Testis (tissue), 3 donors: ENCODE results near the gene RGS21. TPM values are rescaled to one million over a fixed set of nuclear protein-coding genes. Genes with fewer than 3 reads are reported as not detected.
"Not testable (repeated sequence)": the region's sequence is repeated elsewhere in the genome, so short reads cannot be mapped to it uniquely, and the experiment has no call there.

Experiments
- DNase-seq: peaks from one replicate; pipeline ENCODE4 v3.0.0-alpha.2; 2019
- H3K27ac ChIP-seq, 2 donors: fragments of 200-600 bp; sonication (generic); one replicate each; pipeline ENCODE4 v1.5.1; 2019
- H3K27me3 ChIP-seq: fragments of 200-600 bp; sonication (generic); one replicate; pipeline ENCODE4 v1.5.1; 2019
- H3K36me3 ChIP-seq: fragments of 200-600 bp; sonication (generic); one replicate; pipeline ENCODE4 v1.5.1; 2017; ENCODE audit warnings: low read depth; ENCODE audit errors: missing control alignments
- H3K4me1 ChIP-seq: fragments of 200-600 bp; sonication (generic); one replicate; pipeline ENCODE4 v1.5.1; 2019
- H3K4me3 ChIP-seq, 2 donors: fragments of 200-600 bp; sonication (generic); one replicate each; pipeline ENCODE4 v1.5.1; 2017 to 2019
- H3K9me3 ChIP-seq: fragments of 200-600 bp; sonication (generic); one replicate; pipeline ENCODE4 v1.5.1; 2017
- CTCF ChIP-seq, 3 experiments: fragments of 450-650 bp in 2 of 3; fragments of 200-600 bp in 1 of 3; sonication (generic) in 1 of 3; IDR thresholded peaks; one replicate each; pipeline ENCODE4 v1.5.1; 2016 to 2019; ENCODE audit warnings: antibody characterized with exemption in 3 of 3, mild to moderate bottlenecking in 2 of 3, moderate library complexity in 1 of 3
- POLR2A ChIP-seq: fragments of 450-650 bp; IDR thresholded peaks from one replicate; pipeline ENCODE4 v1.6.1; 2017; ENCODE audit warnings: antibody characterized with exemption, mild to moderate bottlenecking, moderate library complexity
- WGBS, 2 donors: methylation state at CpG; one replicate each; pipeline ENCODE4 v1.1.5; 2018; 5-methylcytosine and 5-hydroxymethylcytosine counted together
- intact Hi-C: fragments of 100-400 bp; cut with DNase I; formaldehyde crosslinking; loops from one replicate; pipeline ENCODE4 v1.15.1; 2023; ENCODE audit warnings: low total_unique reads
- polyA plus RNA-seq: library from polyadenylated mRNA; stranded (reverse); fragments of 350-450 nt; fragmentation: Illumina TruSeq; extraction: RNeasy Lipid Tissue Mini Kit (QIAGEN cat#74804); gene quantifications from one replicate; pipeline ENCODE4 v1.2.3, GENCODE V29; 2014; ENCODE audit warnings: low read depth, low replicate concordance; ENCODE audit not compliant: insufficient read depth
- total RNA-seq, 2 donors: library from RNA; depleted of rRNA; stranded (reverse); fragments of >200 nt; gene quantifications; one replicate each; pipeline ENCODE4 v1.2.3, GENCODE V29; 2016

RGS21 gene
- total and polyA plus RNA-seq, 3 donors from 2014 or later, result not detected

- 72% methylated on average over 1 of the region's 1 CpG for WGBS, 2 donors
- no peak for DNase-seq
- H3K9me3 ChIP-seq, result no peaks in the 10 kb centered on the region
- TF ChIP-seq CTCF (IDR thresholded peaks at IDR 0.05) (no peak), POLR2A (no peak)
- H3K27me3 ChIP-seq, result no peaks in the 10 kb centered on the region
- no peak overlapping the region for H3K27ac ChIP-seq
- intact Hi-C loops, result no loop called here
- no peaks in the 10 kb centered on the region for H3K4me1 ChIP-seq
- H3K36me3 ChIP-seq, result no peaks in the 10 kb centered on the region
- H3K4me3 ChIP-seq, result no peak overlapping the region
Measured at GRCh38 chr1:192277635-192278034, 39.2 kb upstream of the RGS21 start.

- H3K36me3 ChIP-seq, result no peaks in the 10 kb centered on the region
- 89 to 95% methylated on average over 2 of the region's 2 CpGs for WGBS, 2 donors
- H3K4me1 ChIP-seq, result no peaks in the 10 kb centered on the region
- TF ChIP-seq POLR2A (no peak), CTCF (IDR thresholded peaks at IDR 0.05) (no peak)
- H3K4me3 ChIP-seq, result no peak overlapping the region
- H3K27me3 ChIP-seq, result no peaks in the 10 kb centered on the region
- intact Hi-C loops, result no loop called here
- no peak for DNase-seq
- H3K27ac ChIP-seq, result no peak overlapping the region
- H3K9me3 ChIP-seq, result no peaks in the 10 kb centered on the region
Measured at GRCh38 chr1:192284927-192285326, 31.9 kb upstream of the RGS21 start.

GRCh38 chr1:192303029-192303428 is 13.8 kb upstream of the RGS21 start:
- no peak for DNase-seq
- TF ChIP-seq CTCF (IDR thresholded peaks at IDR 0.05), result no peak
- TF ChIP-seq POLR2A, result no peak
- WGBS, 2 donors, result 54 to 61% methylated on average over 1 of the region's 1 CpG

GRCh38 chr1:192308314-192308713 is 8.5 kb upstream of the RGS21 start:
- H3K4me1 ChIP-seq, H3K9me3 ChIP-seq, H3K4me3 ChIP-seq, H3K36me3 ChIP-seq, DNase-seq, H3K27ac ChIP-seq, intact Hi-C loops, H3K27me3 ChIP-seq: not testable (repeated sequence)
- 90 to 93% methylated on average over 2 of the region's 2 CpGs for WGBS, 2 donors

More at GRCh38 chr1:192303029-192303428, 13.8 kb upstream of the RGS21 start:
- Histone ChIP-seq H3K27me3 (no peaks in the 10 kb centered on the region), H3K9me3 (no peaks in the 10 kb centered on the region), H3K27ac (no peak overlapping the region), H3K36me3 (no peaks in the 10 kb centered on the region), H3K4me1 (no peaks in the 10 kb centered on the region), H3K4me3 (no peak overlapping the region)
- intact Hi-C loops, result no loop called here

- Histone ChIP-seq H3K9me3 (no peaks in the 10 kb centered on the region), H3K4me1 (no peaks in the 10 kb centered on the region), H3K27me3 (no peaks in the 10 kb centered on the region), H3K27ac (no peak overlapping the region), H3K4me3 (no peak overlapping the region), H3K36me3 (no peaks in the 10 kb centered on the region)
- DNase-seq, result no peak
- WGBS, 2 donors, result 52 to 64% methylated on average over 1 of the region's 1 CpG
- TF ChIP-seq CTCF (IDR thresholded peaks at IDR 0.05), result peak in 1 of 3 experiments; percentile 14
- no peak for TF ChIP-seq POLR2A
- intact Hi-C loops, result no loop called here
Measured at GRCh38 chr1:192311281-192311680, 5.5 kb upstream of the RGS21 start.
